GM19463 (cell line): Measurements from ENCODE around the gene HUNK.

ENCODE experiments used
- ATAC-seq: cut with Tn5 transposase; IDR thresholded peaks from one replicate; pipeline ENCODE4 v1.9.1; 2021; ENCODE audit warnings: mild to moderate bottlenecking, moderate library complexity; ENCODE audit not compliant: unreplicated experiment

The HUNK gene

GRCh38 chr21:31948676-31949075, 75.9 kb downstream of the HUNK start:
- no peak for ATAC-seq

DNA sequence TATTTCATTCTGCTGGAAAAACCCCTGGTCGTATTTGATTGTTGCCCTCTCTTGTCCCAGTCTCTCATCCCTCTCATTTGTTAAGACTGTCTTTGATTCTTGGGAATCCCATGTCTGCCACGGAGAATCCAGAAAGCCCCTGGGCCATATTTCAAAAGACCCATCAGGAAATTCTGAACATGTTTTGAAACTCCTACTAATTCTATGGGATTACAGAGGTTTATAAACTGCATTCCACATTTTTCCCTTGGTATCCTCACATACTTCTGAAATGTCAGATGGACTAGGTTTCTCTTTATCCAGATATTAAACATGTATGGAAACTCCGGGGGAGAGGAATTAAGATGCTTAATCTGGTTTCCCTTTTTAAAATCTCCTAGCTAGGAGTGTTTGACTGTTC, 80.0 kb downstream of the HUNK start:
- no peak for ATAC-seq

DNA sequence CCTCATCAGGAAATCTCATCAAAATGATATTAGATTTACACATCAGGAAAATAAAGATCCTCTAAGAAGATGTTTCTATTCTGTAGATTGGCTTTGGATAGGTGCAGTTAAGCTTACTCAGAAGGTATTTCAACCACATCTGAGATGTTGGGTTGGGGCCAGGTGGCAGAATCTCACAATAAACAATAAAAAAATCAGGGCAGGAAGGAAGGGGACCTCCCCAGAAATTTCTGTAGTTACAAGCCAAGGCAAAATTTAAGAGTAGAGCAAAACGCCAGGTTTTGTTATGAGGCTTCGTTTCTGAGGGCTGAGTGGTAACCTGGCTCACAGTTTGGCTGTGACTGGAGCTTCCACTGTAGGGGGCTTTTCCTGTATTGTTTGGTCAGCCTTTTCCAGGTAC, 84.8 kb downstream of the HUNK start:
- no peak for ATAC-seq

DNA sequence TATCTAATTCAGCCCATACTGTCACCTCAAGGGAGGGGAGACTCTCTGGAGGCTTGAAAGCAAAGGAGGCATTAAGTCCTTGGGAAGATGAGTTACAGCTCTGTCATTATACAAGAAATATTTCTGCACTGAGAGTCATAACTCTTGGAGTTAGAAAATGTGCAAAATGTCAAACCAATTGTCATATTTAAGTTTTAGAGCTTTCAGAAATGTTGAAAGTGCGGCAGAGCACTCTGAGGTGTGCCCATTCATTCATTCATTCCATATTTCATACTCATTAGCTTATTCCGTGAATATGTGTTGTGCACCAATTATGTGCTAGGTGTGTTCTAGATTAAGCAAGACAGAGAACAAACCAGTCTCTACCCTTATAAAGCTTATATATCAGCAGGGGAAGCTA, 87.1 kb downstream of the HUNK start:
- no peak for ATAC-seq

DNA sequence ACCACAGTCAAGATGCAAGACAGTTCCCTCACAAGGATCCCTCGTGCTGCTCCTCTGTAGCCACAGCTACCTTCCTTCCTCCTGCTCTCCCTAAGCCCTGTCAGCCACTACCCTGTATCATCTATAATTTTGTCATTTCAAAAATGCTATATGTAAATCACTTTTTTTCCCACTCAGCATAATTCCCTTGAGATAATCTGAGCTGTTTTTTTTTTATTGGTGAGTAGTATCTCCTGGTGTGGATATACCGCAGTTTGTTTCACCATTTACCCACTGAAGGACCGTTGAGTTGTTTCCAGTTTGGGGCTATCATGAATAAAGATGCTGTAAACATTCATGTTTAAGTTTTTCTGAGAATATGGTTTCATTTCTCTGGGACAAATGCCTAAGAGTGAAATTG, 88.2 kb downstream of the HUNK start:
- no peak for ATAC-seq

- ATAC-seq, result no peak
These were observed 88.9 kb downstream of the HUNK start for GRCh38 chr21:31961704-31962103.

DNA sequence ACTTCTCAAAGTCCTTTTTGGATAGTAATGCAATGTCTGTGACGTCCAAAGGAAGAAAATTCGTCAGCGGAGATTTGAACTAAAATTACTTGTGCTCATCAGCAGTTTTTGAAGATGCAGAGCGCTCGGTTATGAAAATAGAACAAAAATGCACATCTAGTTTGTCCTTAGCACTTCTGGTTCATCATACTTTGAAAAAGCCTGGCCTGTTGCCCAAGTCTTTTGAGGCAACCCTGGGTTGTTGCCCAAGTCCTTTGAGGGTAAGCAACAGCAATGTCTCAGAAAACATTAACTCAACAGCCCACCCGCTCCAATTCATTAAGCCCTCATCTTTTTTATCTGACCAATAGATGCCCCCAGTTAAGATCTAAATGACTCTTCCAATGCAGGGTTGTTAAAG, 91.9 kb downstream of the HUNK start:
- ATAC-seq, result no peak

DNA sequence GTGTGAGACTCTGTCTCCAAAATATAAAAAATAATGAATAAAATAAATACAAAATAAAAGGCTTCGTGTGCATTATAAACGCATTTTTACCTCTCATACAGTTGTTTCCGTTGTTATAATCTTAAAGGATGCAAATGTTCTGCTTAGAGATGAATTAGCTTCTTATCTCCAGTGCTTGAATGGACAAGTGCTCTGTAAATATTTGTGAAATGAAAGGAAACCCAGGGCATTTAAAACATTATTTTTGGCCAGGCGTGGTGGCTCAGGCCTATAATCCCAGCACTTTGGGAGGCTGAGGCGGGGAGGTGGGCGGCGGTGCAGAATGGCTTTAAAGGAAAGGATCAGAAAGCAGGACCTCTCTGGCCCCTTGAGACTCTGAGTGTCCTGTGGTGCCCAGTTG, 94.5 kb downstream of the HUNK start:
- no peak for ATAC-seq

DNA sequence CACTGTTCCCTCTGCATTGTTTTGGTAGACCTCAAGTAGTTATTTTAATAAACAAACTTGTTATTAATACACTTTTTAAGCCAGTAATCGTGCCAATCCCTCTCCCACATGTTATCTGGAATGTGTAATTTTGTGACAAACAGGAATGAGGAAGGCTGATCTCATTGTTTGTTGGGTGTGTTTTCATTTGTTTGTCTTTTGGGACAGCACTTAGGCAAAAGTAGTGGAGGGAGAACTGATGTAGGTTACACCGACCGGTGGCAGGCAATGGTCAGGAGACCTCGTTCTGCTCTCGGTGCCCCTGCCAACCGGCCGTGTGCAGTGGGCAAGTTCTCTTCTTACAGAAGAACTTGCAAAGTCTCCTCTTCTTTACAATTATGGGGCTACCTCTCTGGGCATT, 99.8 kb downstream of the HUNK start:
- ATAC-seq, result no peak

GRCh38 chr21:31973402-31973944, 100.7 kb downstream of the HUNK start:
- ATAC-seq, result no peak

DNA sequence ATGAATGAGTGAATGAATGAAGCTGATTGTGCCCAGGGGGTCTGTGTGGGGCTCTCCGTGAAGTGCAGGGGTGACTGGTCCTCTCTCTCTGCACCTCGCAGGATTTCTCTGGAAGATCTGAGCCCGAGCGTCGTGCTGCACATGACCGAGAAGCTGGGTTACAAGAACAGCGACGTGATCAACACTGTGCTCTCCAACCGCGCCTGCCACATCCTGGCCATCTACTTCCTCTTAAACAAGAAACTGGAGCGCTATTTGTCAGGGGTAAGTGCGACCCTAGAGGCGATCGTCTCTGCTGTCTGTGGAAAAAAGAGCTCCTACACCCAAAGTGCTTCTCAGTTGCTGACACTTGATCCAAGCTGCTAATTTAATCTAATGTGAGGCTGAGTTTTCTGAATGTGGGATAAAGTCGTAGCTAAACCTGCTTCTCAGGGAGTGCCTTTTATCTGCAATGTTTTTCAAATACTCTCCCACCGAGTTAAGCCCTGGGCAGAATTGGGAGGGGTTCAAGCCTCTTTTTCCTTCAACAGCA, 101.7 kb downstream of the HUNK start:
- ATAC-seq, result no peak

DNA sequence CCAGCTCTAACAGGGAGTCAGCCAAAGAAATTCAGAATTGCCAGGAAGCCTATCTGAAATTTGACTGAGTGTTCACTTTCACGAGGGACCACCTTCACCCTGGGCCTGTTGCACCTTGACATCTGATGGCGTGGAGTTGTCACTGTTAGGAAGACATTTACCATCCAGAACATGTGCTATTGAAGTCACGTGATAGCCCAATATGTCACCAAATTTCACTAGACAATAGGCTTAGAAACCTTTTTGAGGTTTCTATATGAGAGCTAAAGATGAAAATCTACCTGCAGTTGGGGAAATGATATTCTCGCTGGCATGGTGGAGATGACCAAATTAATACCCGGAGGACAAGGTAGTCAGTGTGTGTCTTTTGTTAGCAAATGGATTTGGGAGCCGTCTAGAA, 102.7 kb downstream of the HUNK start:
- no peak for ATAC-seq

DNA sequence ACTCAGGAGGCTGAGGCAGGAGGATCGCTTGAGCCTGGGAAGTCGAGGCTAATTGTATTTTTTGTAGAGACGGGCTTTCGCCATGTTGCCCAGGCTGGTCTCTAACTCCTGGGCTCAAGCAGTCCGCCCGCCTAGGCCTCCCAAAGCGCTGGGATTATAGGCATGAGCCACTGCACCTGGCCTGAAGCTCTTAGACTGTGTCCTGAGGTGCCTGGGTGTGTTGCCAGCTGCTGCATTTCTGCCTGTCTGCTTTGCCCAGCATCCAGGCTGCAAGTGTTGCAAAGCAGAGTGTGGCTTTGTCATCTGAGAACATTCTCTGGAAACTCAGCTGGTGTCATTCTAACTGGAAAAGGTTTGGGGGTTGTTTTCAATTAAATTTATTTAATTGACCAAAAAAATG, 105.0 kb downstream of the HUNK start:
- ATAC-seq, result no peak

DNA sequence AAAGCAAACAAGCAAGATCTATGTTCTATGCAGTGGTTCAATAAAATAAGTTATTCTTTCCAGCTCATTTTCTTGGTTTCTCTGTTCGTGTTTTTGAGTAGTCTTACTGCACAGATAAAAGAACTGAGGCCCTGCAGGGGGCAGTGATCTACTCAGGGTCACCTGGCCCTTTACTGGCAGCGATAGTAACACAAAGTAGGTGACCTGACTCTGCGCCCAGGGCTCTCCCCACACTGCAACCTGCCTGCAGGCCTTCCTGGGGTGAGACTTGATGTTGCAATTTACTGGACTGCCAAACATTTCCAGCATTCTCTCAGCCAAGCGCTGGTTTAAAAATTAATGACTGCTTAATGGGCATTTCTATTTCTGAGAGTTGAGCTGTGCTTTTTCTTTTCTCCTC, 110.3 kb downstream of the HUNK start:
- no peak for ATAC-seq

DNA sequence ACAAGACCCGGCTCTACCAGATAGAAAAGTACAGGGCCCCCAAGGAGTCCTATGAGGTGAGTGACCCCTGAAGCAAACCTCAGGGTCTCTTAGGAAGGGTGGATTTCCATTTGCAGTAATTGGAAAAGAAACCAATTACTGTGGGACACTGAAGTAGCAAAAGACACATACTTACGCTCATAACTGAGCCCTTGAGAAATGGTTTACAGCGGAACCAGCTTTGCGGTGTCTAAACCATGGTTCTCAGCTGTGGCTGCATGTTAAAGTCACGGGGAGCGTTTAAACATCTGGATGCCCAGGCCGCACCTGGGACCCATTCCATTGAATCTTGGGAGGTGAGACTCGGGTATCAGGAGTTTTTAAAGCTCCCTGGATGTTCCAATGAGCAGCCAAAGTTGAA, 110.7 kb downstream of the HUNK start:
- no peak for ATAC-seq

- ATAC-seq, result no peak
These were observed 112.6 kb downstream of the HUNK start for GRCh38 chr21:31985398-31985797.

DNA sequence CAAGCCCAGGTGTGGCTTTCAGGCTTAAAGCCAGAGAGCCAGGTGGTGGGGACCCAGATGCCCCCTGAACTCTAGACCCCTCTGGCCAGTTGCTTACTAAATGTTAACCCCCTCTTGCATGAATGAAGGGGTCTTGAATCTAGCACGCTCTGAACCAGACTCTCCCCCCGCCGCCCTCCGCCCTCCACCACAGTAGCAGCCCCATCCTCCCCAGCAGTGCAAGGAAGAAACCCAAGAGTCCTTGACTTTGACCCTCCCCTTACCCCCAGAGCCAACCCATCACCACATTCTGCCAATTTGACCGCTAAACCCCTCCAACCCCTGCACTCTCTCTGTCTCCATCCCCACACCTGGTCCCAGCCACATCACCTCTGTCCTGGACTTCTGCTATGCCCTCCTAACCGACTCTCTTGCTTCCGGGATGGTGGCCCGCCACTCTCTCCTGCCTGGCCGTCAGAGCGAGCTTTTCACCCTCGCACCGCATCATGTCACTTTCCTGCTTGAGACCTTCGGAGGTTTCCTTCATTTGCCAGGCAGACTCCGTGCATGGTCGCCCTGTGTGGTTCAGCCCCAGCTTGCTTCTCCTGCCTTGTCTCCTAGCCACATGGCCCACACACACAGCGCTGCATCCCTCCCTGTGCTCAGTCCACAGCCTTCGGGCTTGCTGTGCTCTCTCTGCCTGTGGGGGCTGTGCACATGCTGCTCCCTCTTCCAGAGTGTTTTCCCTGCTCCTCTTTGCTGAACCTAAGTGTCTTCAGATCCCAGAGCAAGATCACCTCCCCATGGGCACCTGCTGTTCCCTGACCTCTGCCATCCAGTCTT, 113.4 kb downstream of the HUNK start:
- ATAC-seq, result no peak

- ATAC-seq, result no peak
These were observed 114.9 kb downstream of the HUNK start for GRCh38 chr21:31987696-31988095.

DNA sequence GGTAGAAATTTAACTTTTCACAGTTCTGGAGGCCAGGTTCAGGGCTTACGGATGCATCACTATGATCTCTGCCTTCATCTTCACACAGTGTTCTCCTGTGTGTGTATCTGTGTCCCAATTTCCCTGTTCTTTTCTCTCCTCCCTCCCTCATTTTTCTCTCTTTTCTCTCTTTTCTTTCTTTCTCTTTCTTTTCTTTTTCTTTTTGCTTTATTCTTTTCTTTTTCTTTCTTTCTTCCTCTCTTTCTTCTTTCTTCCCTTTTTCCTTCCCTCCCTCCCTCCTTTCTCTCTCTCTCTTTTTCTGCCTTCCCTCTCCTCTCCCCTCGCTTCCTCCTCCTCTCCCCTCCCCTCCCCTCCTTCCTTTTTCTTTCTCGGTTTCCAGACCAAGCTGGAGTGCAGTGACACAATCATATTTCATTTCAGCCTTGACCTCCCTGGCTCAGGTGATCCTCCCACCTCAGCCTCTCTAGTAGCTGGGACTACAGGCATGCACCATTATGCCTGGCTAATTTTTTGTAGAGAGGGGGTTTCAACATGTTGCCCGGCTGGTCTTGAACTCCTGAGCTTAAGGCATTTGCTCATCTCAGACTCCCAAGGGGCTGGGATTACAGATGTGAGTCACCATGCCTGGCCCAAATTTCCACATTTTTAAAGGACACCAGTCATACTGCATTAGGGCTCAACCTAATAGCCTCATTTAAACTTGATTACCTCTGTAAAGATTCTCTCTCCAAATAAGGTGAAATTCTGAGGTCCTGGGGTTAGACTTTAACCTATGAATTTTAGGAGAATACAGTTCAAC, 115.9 kb downstream of the HUNK start:
- ATAC-seq, result no peak

DNA sequence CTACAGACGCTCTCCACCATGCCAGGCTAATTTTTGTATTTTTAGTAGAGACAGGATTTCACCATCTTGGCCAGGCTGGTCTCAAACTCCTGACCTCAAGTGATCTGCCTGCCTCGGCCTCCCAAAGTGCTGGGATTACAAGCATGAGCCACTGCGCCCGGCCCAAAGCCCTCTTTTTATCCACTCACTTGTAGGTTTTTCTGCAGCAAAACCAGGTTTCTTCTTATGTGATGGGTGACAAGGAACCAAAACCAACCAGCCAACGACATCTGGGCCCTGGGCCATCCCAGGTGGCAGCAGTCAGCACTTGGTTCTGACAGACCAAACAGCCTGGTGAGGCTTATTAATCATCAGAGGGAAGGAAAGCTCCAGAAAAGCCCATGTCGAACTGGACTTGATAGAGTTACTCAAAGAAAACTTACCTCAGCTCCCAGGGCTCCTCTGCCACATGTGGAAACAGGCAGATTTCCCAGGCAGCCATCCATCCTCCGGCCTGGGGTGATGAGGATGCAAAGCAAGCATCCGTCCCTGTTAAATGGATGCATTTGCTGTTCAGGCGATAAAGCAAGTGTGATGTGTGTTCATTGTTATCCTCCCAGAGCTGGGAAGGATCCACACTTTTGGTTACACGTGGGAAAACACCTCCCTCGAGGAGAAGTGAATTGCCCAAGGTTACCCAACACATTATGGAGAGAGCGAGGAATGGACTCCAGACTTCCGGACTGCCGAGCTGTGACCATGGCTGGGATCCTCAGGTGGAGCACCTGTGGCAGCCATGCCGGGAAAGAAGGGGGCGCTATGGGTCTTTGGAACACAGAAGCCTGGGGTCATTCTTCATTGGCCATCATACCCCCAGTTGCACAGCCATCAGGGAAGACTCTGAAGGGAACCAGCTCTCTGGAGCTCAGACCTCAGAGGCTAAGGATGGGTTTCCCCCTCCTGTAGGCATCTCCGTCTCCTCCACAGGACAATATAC, 118.8 kb downstream of the HUNK start:
- ATAC-seq, result no peak

GRCh38 chr21:31992391-31992790, 119.6 kb downstream of the HUNK start:
- no peak for ATAC-seq
